C1 segment of cervical spinal cord (tissue), 14 donors: Measurements from ENCODE around the gene PTGER3.
"Not testable (repeated sequence)": the region's sequence is repeated elsewhere in the genome, so short reads cannot be mapped to it uniquely, and the experiment has no call there.

Source experiments
- DNase-seq, 14 donors: peaks; one replicate each; lab custom pipeline; 2025; lab: John Stamatoyannopoulos, UW

Gene PTGER3

DNA sequence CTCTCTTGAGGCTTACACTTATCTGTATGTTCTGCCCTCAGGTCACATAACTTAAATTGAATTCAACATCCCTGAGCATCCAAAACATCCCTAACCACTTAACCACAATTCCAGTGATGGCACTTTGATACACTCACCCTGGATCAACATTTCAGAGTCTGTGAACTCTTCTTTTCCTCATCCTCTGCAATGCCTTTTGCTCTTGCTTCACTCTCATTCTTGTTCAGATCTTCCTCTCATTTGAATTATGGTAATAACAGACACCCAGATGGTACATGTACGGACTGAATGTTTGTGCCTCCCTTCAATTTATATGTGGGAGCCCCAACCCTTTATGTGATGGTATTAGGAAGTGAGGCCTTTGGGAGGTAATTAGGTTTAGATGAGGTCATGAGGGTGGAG, 33.4 kb downstream of the PTGER3 start:
- no peak for DNase-seq

DNA sequence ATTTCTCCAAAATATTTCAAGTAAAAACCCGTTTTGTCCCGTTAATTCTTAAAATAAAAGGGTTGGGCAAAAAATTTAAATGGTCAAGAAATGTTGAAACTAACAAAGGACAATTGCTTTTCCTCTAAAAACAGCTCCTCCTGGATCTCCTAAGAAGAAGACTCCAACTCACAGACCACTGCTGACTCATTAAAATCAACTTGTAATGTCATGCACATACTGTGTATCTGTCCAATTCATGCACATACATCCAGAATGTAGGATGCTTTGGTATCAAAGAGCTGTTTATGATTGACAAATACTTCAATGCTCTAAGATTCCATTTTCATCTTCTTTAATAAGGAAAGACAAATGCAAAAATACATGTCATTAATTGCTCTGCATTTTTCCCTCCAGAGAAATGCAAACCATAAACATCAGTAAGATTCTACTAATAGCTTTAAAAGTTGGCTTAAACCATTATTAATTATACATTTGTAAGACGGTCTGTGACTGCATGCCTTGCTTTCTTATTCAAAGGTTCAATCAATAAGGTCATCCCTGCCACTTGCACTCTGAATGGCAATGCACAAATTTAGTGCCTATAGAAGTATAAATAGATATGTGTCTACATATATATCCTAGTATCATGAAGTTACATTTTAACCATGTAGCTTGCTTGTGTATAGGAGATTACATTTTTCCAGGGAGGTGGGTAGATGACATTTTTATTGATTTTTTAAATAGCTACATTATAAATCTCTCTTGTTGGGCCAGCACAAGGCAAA, 44.7 kb downstream of the PTGER3 start:
- no peak for DNase-seq

DNA sequence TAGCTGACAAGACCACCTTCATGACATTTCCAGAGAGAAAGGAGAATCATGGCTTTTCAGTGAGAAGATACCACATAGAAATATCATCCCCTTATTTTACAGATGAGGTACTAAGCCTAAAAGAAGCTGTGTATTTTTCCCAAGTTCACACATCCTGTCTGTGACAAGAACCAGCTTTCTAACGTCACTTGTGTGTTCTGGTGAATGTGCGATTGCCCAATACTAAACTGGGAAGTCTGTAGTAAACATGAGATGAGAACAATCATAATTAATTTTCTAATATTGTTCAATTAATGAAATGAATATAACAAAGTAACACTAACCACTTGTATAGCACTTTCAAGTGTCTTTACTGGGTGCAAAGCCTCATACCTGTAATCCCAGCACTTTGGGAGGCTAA, 46.0 kb downstream of the PTGER3 start:
- DNase-seq: no peak

DNA sequence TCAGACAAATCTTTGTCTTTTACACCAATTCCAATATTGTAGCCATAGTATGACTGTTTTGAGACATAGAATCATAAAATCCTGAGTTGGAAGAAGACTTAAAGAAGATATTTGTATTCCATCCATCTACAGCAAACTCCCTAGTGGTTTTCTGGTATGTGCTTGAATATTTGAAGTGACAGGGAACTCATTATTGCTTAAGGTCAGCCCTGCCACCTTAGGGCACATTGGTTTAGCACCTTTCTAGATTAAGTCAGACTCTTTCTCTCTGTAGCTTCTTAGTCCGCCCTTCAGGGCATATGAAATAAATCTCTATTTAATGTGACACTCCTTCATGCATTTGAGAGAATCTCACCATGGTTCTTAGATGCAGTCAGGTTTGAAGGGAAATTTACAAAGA, 49.8 kb downstream of the PTGER3 start:
- no peak for DNase-seq

DNA sequence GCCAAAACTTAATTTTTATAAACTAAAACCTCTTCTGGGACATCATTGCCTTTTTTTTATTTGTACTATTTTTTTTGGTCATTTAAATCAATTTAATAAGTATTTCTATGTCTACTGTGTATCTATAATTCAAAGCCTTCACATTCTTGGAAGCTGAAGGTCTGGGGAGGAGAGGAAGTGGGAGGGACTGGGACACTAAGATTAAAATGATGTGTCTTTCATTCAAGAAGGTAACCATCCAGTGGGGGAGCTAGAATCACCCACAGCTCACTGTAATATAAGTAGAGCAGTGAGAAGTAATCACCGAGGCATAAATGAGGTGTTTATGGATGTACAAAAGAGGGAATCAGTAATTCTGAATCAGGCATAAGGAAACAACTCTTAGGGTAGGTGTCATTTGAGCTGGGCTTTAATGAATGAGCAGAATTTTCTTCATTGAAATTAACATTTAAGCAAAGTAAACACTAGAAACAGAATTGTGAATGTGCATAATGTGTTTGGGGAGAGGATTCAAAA, 52.8 kb downstream of the PTGER3 start:
- no peak for DNase-seq

GRCh38 chr1:70993798-70994197, 53.8 kb downstream of the PTGER3 start:
- DNase-seq: no peak

DNA sequence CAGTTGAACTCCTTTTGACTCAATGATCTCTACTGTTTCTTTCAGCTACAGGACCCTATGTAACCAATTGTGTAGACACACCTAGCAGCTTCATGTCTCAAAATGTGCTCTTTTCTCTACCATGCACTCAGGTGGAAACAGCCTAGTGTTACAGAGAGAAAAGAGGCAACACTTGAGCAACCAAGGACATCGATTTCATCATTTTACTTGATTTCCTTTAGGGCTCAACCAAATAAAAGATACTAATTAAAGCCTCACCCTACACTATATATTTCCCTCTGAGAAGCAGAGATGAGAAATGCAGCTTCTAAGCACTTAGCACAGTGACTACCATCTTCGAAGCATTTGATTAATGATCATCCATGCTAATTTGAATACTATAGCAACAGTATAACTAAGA, 55.1 kb downstream of the PTGER3 start:
- no peak for DNase-seq

DNA sequence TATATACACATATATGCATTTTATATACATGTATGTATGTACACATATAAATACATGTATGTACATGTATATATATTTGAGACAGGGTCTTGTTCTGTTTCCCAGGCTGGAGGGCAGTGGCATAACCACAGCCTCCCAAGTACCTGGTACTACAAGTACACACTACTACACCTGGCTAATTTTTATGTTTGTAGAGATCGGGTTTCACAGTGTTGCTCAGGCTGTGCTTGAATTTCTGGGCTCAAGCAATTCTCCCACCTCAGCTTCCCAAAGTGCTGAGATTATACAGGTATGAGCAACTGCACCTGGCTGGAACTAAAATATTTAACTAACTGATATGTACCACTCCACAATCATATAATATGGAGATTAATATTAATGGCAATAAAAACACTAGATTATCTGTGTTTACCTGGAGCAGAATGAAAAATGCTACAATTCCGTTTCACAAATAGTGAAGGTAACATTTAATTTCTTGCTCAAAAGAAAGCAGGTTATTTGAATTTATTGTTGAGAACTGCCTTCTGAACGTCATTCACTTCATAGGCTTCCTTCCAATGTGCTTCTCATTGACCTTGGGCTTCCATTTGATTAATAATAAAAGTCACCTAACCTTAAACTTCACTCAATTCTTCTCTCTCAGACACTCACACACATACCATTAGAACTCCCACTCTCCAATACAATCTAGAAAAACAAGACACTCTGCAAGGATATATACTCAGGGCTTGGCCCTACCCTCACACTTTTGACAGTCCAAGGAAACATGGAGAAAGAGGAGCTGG, 57.0 kb downstream of the PTGER3 start:
- DNase-seq: no peak

- no peak for DNase-seq
Measured at GRCh38 chr1:70987497-70987896, 60.1 kb downstream of the PTGER3 start.

- DNase-seq: not testable (repeated sequence)
Measured at GRCh38 chr1:70985776-70986225, 61.8 kb downstream of the PTGER3 start.

- not testable (repeated sequence) for DNase-seq
Measured at GRCh38 chr1:70985278-70985677, 62.3 kb downstream of the PTGER3 start.

- DNase-seq: no peak
Measured at GRCh38 chr1:70980361-70980760, 67.3 kb downstream of the PTGER3 start.

DNA sequence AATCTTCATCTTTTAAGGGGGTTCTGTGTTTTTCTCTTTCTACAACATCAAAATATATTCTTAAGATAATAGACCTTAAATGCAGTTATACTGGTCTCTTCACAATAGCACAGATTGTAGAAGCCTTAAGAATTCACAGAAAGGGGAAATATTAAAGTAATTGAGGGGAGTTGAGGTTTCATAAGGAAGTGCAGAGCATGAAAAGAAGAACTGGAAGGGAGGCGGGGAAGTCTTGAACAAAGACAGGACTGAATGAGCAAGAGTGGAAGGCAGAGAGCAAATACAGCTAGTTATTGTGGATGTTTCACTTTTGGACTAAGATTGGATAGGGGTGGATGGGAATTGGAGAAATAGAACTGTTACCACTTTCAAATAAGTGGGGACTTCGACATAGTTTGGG, 67.7 kb downstream of the PTGER3 start:
- no peak for DNase-seq

DNA sequence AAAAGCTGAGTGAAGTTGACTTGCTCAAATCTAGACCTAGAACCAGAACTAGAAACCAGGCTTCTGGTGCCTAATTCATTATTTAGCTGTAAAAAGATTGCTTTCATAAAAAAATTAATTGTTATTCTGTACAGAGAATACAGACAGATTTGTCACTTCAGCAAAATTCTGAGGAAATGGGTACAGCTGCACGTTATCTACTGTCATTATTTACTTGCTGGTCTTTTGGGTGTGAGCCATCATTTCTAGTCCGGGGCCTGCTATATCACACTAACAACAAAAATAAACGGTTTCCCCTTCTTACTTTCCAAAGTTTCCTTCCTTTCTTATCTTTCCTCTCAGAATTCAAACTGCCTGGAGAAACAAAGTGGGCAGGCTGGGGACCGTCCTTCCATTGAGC, 68.3 kb downstream of the PTGER3 start:
- DNase-seq: no peak

- DNase-seq: peak in 1 of 14 donors; percentile 2
Measured at GRCh38 chr1:70978623-70979022, 69.0 kb downstream of the PTGER3 start.

GRCh38 chr1:70977575-70977974, 70.0 kb downstream of the PTGER3 start:
- DNase-seq: no peak

DNA sequence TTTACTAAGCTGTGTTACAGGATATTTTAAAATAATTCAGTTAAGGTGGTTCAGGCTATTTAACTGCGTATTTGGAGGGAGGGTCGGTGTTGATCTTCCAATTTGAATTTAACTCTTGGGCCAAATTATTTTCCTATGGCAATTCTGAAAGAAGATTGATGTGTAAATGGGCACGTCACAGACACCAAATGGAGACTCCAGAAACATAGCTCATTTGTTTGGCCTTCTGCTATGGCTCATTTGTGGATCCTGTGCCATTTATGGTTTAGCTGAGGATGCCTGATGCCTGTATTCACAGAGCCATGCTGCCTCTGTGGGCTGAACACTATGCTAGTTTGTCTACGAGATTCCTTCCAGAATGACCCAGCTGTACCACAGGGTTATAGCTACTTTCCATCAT, 70.6 kb downstream of the PTGER3 start:
- DNase-seq: no peak

- no peak for DNase-seq
Measured at GRCh38 chr1:70973754-70974153, 73.9 kb downstream of the PTGER3 start.

DNA sequence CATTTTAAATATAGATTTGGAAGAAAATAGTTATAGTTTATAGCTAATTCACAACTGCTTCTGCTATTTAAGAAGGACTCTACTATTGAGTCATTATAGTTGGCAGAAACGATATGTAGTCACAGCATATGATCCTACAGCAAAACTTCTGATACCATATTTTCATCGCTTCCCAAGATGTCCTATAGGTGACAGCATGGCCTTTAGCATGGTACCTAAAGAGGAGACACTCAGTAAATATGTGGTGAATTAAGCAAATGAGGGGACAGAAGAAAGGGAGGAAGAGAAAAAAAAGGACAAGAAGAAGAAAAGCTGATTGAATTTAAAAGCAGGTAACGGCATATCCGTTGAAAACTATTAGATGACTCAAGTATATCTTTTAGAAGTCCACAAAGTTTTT, 77.2 kb downstream of the PTGER3 start:
- no peak for DNase-seq

- no peak for DNase-seq
Measured at GRCh38 chr1:70966018-70966638, 81.5 kb downstream of the PTGER3 start.

- DNase-seq: no peak
Measured at GRCh38 chr1:70963374-70963773, 84.2 kb downstream of the PTGER3 start.

- no peak for DNase-seq
Measured at GRCh38 chr1:70961374-70961975, 86.1 kb downstream of the PTGER3 start.
